HuH-7.5 (cell line): ENCODE data around the gene RNF220.
A peak's percentile ranks its signal among the peaks of the same experiment; 100 is the strongest.

ENCODE experiments used
- DNase-seq: peaks from one replicate; pipeline ENCODE4 v3.0.0; 2011; ENCODE audit warnings: low spot score

RNF220 gene

DNA sequence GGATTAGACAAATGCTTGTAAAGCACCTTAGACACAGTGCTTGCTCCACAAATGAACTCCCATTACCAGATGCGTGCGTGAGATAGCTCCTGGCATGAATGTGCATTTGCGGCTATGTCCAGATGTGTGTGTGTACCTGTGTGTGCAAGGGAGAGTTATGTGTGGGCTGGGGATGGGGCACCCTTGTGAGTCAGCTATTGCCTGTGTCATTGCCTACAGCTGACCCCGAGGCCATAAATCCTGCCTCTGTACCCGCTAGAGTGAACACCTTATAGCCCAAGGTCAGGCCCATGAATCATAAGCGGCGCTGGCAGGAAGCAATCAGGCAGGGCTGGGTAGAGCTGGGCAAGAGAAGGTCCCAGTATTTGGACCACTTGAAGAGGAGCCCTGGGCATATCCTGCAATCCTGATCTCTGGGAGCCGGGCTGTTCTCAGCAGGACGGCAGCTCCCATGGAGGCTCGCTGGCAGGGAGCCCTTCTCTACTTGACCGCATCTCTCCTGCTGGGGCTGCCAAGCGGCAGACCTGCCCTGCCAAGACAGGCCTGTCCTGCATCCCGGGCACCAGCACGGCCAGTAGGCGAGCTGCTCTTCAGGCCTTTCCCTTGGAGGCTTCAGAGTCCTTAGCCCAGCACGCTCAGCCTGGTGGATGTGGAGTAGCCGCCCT lies 182.9 kb downstream of the RNF220 start:
- no peak for DNase-seq

DNA sequence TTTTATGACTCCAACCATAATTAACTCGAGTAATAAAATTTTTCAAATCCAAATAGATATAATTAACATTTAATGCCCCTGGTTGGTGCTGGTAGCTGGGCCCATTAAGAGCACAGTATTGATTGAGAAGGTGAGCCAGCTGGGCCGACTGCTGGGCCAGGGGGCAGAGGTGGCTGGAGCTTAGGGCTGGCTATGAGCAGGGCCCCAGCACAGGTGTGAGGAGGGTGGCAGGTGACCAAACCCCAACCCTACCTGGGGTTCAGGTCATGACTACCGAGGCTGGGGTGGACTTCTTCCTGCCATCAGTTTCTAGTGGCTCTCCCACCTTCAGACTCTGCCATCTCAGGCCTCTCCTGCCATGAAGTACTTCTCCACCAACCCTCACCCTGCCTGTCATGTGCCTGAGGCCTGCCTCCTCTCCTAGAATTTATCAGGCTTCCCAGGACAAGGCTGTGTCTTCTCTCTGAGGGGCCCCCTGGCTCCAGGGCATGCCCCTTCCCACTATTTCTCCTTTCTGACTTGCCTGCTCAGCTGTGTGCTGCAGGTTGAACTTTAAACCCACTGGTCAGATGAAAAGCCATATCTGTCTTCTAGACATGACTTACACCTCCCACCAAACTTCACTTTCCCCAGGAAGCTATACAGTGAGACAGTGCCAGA lies 183.6 kb downstream of the RNF220 start:
- no peak for DNase-seq

DNA sequence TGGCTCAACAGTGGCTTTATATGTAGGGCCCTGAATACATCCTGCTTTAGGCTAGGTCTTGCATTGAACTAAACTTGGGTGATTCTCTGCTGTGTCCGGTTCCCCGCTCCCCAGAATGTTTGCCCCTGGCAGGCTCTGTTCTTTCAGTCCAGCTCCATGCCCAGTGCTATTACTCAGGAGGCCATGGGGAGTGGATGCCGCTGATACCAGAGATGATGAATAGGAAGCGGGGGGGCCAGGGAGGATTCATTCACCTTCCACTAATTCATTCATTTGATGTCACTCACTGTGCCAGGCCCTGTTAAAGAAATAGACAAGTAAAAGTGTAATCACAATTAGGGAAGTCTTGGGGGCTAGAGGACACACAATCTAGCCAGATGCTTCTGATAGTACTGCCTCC lies 185.4 kb downstream of the RNF220 start:
- DNase-seq: no peak

DNA sequence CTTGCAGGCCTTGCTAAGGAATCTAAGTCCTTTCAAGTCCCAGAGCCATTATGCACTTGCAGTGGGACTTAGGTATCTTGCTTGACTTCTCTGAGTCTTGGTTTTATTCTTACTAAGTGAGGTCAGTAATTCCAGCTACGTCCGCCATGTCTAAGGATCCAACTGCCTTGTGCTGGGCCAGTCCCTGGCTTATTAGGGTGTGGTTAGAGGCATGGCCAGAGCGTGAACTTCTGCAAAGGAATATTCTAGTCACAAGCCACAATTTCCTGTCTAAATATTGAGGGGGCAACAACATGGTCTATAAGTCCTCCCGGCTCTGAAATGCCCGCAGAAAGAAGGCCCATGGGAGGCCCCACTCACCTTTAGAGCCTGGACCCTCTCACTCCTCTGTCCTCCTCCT lies 186.3 kb downstream of the RNF220 start:
- DNase-seq: no peak

DNA sequence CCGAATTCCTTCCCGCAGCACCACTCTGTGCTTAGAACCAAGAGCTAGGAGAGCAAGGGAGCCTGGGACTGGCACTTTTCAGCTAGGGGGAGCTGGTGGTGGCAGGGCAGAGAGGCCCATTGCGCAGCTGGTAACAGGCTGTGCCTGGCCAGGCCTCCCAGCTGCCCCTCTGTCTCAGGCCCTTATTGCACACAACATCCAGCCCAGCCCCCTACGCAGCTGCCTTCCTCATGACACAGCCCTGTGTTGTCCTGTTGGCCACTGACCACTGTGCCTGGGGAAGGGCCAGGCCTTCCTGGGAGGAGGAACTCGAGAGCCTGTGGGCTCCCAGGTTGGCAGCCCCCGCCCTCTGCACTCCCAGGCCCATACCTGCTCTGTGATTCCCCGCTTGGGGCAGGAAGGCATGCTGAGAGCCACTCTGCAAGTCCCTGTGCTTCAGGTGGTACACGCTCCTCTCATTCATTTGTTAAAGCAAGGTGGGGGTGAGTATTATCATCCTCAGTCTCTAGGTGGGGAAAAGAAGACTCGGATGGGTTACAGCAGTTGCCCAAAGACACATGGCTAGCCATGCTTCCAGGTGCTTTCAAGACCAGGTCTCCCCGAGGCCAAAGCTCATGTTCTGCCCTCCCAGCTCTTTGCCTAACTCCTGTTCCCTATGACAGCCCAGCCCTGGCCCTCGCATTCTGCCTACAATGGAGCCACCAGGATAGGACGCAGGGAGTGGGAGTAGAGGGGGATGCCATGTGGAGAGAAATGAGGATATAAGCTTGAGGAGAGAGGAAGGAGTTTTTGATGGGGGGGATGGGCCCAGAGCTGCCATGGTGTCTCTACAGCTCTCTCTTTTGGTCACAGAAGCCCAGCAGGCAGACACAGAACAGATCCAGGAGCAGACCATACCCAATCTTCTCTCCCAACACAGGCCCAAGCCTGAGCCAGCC lies 187.4 kb downstream of the RNF220 start:
- no peak for DNase-seq

DNA sequence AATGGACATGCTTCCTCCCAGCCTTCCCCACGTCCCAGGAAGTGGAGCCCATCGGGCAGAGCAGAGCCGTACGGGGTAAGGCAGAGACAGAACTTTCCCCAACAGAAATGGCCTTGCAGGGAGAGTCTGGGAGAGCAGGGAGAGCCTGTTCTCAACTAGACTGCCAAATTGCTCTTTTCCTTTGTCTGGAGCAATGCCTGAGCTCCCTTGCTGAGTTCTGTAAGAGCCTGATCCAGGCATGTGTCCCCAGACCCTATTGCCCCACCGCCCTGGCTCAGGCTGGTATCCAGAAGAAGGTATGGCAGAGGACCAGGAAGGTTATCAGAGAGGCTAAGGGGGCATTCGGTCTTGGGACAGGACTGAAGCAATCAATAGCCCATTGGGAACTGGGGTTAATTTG lies 189.3 kb downstream of the RNF220 start:
- no peak for DNase-seq

DNA sequence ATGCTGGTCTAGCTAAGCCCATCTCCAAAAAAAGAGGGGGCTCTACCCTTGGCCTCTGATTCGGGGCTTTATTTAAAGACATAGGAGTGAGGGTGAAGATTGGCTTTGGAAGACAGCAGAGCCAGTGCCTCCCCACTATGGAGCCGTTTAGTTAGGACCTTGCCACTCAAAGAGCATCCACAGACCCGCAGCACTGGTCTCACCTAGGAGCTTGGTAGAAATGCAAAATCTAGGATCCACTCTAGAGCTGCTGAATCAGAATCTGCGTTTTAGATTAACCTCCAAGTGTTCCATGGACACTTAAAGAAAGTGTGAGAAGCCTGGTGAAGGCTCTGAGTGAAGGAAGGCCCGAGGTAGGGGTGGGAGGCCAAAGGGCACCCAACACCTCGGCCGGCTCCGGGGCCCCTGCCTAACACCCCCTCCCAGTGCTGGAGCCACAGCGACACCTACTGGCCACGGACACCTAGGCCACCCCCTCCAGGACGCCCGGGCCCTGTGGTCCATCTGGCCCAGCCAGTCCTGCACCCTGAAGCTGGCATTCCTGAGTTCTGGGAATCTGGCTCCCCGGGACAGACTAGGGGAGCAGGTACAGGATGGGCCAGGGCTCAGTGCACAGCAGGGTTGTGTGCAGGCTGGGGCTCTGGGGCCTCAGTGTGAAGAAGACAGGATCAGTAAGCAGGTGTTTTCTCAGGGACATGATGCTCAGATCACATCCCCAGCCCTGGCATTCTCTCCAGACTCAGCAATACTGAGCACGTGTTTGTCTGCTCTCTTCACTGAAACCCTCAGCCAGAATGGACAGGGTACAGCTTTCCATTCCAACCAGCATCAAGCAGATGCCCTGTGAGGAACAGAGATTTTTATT lies 190.0 kb downstream of the RNF220 start:
- peak; percentile 93 for DNase-seq

DNA sequence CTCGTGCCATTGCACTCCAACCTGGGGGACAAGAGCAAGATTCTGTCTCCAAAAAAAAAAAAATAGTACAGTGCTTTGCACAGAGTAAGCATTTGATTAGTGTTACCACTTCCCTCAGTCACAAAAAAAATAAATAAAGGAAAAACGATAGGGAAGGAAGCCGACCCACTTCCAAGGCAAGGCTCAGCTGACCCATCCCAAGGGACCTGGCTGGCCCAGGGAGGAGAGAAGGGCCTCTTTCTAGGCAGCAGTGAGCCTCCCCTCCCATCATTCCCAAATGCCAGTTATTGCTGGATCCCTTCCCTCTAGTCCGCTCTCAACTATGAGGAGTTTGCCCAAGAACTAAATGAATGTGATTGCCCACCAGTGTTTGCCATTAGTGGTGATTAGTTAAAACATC lies 191.5 kb downstream of the RNF220 start:
- DNase-seq: no peak

DNA sequence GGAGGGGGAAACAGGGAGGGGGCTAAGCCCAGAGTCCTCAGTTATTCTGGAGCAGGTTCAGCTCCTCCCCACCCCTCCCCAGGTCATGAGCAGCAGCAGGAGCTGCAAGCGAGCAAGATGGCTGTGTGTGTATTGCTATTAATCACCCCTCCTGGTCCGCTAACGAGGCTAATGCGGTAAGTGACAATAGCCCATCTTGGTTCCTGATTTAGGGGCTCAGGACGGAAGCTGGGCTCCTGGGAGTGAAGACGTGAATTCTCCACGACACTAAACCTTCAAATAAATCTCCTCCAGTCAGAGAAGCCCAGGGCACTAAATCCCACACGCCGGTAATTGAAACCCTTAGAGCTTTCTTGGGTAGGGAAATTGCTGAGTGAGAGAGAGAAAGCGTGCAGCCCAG lies 193.1 kb downstream of the RNF220 start:
- no peak for DNase-seq

DNA sequence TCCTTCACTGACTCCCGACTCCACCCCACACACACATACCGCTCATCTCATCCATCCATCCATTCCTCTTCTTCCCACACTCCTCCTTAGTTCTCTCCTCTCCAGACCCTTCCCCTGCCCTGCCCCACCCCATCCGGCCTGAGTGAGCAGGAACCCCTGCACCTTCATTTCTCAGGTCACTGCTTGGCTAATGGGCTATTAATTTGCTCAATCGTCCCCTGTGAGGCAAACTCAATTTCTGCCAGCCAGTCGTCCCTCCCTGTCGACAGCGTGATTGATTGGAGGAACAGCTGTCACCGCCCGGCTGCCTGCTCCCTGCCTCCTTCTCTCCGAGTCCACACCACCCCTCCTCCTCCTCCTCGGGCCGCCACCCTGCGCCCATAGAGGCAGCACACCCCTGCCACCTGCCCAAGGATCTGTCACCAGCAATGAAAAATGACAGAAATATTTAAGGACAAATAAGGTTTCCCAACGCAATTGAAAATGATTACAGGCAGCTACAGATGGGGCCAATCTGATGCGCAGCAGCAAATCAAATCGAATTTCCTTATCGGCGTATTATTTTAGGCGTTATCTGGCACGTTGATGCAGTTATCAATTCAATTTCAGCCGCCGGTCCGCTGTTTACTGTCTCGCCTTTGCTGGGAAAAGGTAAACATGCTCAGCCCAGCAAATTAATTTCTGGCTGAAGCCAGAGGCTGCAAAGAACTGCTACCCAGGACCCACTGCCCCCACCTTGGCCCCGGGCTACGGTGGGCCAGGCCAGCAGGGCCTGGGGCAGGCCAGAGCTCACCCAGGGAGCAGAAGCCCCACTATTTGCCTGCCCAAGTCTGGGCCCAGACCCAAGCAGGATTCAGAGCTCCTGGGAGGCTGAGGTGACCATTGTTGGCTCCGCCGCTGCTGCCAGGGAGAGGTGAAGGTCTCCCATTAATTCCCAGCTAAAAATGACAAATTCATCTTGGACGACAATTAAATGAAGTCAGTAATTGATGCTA lies 197.9 kb downstream of the RNF220 start:
- DNase-seq: no peak

DNA sequence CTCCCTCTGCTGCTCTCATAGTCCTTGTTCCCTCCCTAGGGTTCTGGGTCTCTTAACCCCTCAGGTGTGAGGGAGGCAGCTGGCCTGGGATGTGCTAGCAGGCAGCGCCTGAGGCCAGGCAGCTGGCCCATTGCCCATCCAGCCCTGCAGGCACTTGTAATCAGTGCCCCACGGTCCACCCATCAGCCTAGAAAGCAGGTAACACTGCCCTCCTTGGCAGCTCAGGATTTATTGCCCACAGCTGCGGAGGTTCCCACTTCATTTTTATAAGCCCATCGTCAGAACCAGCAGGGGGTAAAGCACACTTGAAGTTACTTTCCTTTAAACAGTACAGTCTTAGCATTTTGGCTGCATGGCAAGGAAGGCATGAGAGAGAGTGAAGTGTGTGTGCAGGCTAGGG lies 198.7 kb downstream of the RNF220 start:
- no peak for DNase-seq

DNA sequence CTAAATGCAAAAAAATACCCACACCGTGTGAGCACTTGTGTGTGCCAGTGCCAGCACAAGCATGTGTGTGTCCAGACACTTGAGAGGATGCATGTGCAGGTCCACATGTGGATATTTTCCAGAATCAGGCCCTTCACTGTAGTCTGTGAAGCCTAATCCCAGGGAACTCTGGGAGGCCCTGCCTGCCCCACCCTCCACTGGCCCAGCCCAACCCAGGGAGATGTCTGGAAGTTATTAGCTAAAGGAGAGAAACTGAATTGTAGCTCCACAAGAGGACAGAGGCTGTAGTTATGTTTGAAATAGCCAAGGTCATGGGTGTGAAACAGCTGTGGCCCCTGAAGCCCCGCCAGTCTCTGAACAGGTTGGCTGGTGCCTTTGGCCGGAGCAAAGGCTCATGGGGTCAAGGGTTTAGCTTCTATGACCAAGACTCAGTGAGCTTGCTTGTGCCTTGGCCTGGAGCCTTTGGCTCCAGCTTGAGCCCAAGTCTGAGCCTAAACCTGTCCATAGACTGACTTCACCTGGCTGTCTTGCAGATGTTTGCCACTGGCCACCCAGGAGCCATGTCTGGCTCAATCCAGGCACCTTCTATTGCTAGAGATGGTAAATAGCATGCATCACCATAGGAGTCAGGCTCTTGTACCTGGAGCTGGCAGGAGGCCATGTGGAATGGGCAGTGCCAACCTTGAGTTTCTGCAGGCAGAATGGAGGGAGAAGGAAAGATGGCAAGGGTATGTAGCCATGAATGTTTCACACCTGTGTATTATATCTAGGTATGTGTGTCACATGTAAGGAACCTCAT lies 199.3 kb downstream of the RNF220 start:
- DNase-seq: no peak

DNA sequence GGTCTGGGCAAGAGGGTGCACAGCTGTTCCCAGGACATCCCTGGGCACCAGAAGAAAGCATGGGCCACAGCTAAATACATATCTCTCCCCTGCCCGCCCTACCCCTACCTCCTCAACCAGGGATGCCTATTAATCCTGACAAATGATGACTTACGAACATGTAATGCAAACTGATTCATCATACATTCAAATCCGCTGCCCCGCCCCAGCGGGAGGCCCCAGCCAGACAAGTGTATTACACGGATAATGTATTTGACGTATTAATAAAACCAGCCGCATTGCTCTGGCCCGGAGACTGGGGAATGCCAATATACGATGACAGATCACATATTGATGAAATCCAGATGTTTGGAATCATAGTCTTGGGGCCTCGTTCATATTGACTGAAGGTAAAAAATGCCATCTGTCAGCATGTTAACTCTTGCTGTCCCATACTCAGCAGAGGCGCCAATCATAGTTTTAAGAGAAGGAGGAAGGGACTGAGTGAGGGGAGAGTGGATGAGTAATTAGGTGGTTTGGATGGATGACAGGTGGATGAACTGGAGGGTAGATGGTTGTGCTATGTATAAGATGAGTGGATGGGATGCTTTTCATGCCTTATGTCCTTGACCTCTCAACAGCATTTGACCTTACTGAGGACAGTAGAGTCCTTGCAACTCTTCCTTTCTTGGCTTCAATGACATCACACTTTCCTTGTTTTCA lies 201.0 kb downstream of the RNF220 start:
- DNase-seq: no peak

DNA sequence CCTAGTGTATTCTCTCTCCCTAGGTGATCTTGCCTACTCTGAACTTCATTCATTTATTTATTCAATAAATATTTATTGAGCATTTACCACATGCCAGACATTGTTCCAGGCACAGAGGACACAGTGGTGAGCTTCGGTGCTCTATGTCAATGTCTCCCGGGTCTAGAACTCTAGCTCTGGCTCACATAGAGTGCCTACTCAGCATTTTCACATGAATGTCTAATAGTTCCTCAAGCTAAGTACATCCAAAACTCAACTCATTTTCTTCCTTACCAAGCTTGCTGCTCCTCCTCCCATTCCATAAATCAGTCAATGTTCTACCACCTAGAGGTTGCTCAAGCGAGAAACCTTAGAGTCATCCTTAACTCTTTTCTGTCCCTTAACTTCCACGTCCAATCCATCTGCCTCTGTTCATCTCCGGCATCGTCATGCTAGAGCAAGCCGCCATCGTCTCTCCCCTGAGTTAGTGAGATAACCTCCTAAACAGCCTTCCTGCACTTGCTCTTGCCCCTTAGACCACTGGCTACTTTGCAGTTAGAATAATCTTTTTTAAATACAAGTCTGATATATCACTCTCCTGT lies 201.7 kb downstream of the RNF220 start:
- DNase-seq: no peak

DNA sequence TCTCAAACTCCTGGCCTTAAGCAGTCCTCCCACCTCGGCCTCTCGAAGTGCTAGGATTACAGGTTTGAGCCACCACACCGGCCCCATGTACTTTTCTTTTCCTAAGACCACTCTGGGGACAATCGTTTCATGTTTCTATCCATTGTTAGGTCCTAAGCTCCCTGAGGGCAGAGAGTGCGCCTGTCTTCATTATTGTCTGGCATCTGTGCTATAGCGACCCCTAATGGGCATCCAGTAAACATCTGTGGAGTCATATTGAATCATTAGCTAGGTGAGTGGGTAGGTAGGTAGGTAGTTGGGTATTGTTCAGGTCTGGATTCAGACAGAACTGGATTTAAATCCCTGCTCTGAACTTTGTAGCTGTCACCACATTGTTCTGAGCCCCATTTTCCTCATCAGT lies 203.1 kb downstream of the RNF220 start:
- DNase-seq: no peak

DNA sequence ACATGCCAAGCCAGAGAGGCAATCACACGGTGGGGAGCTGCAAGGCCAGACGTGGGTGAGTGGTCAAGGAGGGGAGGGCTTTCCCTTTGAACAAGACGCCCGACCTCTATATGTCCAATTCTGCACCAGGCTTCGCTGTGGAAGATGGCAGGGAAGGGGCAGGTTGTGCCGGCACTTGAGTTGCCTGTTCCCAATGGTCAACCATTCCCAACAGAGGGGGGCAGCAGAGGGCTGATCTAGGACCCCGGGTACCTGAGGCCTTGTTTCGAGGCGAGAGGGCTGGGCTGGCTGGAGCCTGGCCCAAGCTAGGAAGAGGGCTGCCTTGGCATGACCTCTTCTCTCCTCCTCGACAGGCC lies 204.3 kb downstream of the RNF220 start:
- DNase-seq: no peak

DNA sequence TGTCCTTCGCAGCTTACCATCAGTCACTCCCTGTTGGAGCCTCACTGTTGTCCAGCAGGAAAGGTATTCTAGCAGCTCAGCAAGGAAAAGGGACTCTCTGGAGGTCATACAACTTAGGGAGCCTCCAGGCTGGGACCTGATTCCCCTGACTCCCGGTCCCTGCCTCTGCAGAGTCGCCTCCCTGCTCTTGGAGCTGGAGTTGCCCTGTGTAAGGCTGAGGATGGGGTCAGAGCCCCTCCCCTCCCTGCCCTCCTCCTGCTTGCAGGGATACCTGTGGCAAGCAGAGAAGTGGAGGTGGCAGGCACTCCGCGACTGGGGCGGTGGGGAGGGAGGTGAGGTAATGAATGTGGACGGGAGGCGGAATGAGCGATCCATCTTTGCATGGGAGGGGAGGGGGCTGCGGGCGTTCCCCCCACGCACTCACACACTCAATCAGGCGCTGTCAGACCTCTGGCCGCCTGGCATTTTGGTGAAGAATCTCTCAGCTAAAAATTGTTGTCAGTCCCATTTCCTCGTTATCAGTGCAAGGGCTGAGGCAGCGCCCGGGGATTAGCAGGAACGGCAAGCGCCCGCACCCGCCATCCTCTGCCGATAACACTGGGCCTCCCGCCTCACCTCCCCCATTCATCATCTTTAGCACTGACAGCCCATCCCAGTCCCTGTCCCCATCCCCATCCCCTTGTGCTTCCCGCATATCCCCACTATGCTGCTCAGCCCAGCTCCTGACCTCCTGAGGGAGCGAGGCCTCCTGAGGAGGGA lies 204.9 kb downstream of the RNF220 start:
- DNase-seq: no peak

DNA sequence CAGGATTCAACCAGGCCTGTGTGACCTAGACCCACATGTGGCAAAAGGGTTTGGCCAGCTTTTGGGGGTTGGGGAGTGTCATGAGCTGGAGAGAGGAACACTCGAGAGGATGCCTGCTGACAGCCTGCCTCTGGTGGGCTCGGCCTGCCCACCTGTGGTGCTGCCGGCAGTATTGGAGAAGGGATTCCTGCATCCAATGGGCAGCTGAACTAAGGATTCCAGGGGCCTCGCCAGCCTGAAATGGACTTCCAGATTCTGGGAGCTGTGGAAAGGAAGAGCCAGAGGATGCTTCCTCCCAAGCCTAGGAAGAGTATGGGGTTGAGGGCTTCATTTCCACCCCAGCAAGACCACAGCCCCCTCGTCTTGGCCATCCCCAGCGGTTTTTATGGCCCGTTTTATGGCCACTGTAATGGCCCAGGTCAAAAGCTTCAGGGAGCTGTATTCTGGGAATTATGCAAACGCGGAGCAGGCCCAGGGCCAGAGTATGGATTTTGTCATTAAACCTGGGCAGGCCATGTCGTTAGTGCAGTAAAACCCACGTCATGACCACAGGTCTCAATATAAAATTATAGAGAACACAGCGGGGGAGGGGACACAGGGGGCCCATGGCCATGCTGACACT lies 205.6 kb downstream of the RNF220 start:
- no peak for DNase-seq
